Stimulated activated naive CD4-positive, alpha-beta T cell (primary cell): ENCODE results near the gene EPB41L3.
A peak's percentile ranks its signal among the peaks of the same experiment; 100 is the strongest.
"Not testable (repeated sequence)": the region's sequence is repeated elsewhere in the genome, so short reads cannot be mapped to it uniquely, and the experiment has no call there.

Experiments used
- DNase-seq, 6 experiments: peaks; one replicate each; lab custom pipeline; 2025; lab: John Stamatoyannopoulos, UW

Gene EPB41L3

GRCh38 chr18:5496305-5496704 lies 47.5 kb downstream of the EPB41L3 start:
- DNase-seq: no peak

- peak in 1 of 6 experiments; percentile 2 for DNase-seq
Observed at GRCh38 chr18:5490753-5491480, 52.9 kb downstream of the EPB41L3 start.

GRCh38 chr18:5488844-5489243 lies 55.0 kb downstream of the EPB41L3 start:
- DNase-seq: no peak

- not testable (repeated sequence) for DNase-seq
Observed at GRCh38 chr18:5488044-5488443, 55.8 kb downstream of the EPB41L3 start.

GRCh38 chr18:5484526-5484925 lies 59.3 kb downstream of the EPB41L3 start:
- DNase-seq: no peak

- DNase-seq: no peak
Observed at GRCh38 chr18:5481621-5482020, 62.2 kb downstream of the EPB41L3 start.

GRCh38 chr18:5478261-5478660 lies 65.5 kb downstream of the EPB41L3 start:
- no peak for DNase-seq

GRCh38 chr18:5476961-5477800 lies 66.6 kb downstream of the EPB41L3 start:
- DNase-seq: no peak

- no peak for DNase-seq
Observed at GRCh38 chr18:5475267-5475666, 68.5 kb downstream of the EPB41L3 start.

- no peak for DNase-seq
Observed at GRCh38 chr18:5469340-5469739, 74.5 kb downstream of the EPB41L3 start.

GRCh38 chr18:5468394-5468793 lies 75.4 kb downstream of the EPB41L3 start:
- DNase-seq: no peak

GRCh38 chr18:5467671-5468070 lies 76.1 kb downstream of the EPB41L3 start:
- DNase-seq: no peak

- DNase-seq: no peak
Observed at GRCh38 chr18:5466256-5466655, 77.5 kb downstream of the EPB41L3 start.

- no peak for DNase-seq
Observed at GRCh38 chr18:5464251-5464650, 79.5 kb downstream of the EPB41L3 start.

- no peak for DNase-seq
Observed at GRCh38 chr18:5463831-5464230, 80.0 kb downstream of the EPB41L3 start.

GRCh38 chr18:5463390-5463789 lies 80.4 kb downstream of the EPB41L3 start:
- DNase-seq: no peak

GRCh38 chr18:5462227-5462626 lies 81.6 kb downstream of the EPB41L3 start:
- DNase-seq: no peak

- no peak for DNase-seq
Observed at GRCh38 chr18:5461041-5461440, 82.8 kb downstream of the EPB41L3 start.

GRCh38 chr18:5457462-5457957 lies 86.3 kb downstream of the EPB41L3 start:
- peak in 1 of 6 experiments; percentile 11 for DNase-seq

- peak in 4 of 6 experiments; percentile 6 to 67 (median 62) for DNase-seq
Observed at GRCh38 chr18:5456577-5457461, 87.0 kb downstream of the EPB41L3 start.

GRCh38 chr18:5455674-5456073 lies 88.1 kb downstream of the EPB41L3 start:
- DNase-seq: peak in 3 of 6 experiments; percentile 9 to 42 (median 30)

GRCh38 chr18:5452943-5453443 lies 90.8 kb downstream of the EPB41L3 start:
- DNase-seq: no peak
